OCI-M2 (cell line): Measurements from ENCODE around the gene HTR3C.

Source experiments
- DNase-seq: peaks from one replicate; lab custom pipeline; 2025; ENCODE audit not compliant: unreplicated experiment; lab: John Stamatoyannopoulos, UW

Gene HTR3C

GRCh38 chr3:184082465-184082864 is 29.6 kb downstream of the HTR3C start:
- no peak for DNase-seq

GRCh38 chr3:184085389-184085852 is 32.6 kb downstream of the HTR3C start:
- DNase-seq = no peak

- DNase-seq = no peak
Observed at GRCh38 chr3:184092199-184092598, 39.4 kb downstream of the HTR3C start.

GRCh38 chr3:184096811-184097383 is 44.0 kb downstream of the HTR3C start, which contains the start of gene HTR3E:
HTR3E (plus strand) TSS chr3:184097064; CDS start chr3:184097530, 466 bp downstream.
- no peak for DNase-seq

GRCh38 chr3:184097556-184097955 is 44.7 kb downstream of the HTR3C start:
- no peak for DNase-seq

GRCh38 chr3:184099806-184100686 is 47.2 kb downstream of the HTR3C start:
- DNase-seq = no peak
